Left lung (tissue), 10 donors: ENCODE results near the gene ROGDI. TPM values are rescaled to one million over a fixed set of nuclear protein-coding genes. Genes with fewer than 3 reads are reported as not detected.
"Not testable (repeated sequence)": the region's sequence is repeated elsewhere in the genome, so short reads cannot be mapped to it uniquely, and the experiment has no call there.

ENCODE experiments used
- ATAC-seq: fragments of 200-7000 bp; cut with Tn5 transposase; one replicate; pipeline ENCODE4 v1.9.1; 2020; ENCODE audit warnings: moderate library complexity
- DNase-seq, 4 donors: peaks; one replicate each; pipeline ENCODE4 v3.0.0-alpha.2; 2013 to 2020
- H3K27ac ChIP-seq, 2 donors: fragments of 200-600 bp; sonication (generic) in 1 of 2; one replicate each; pipeline versions ENCODE4 v1.5.0 to v1.8.0; 2020 to 2021
- H3K27me3 ChIP-seq, 2 donors: fragments of 200-600 bp; sonication (generic) in 1 of 2; one replicate each; pipeline versions ENCODE4 v1.5.0 to v1.8.0; 2020 to 2021
- H3K36me3 ChIP-seq, 2 donors: fragments of 200-600 bp; sonication (generic) in 1 of 2; one replicate each; pipeline versions ENCODE4 v1.5.0 to v1.8.0; 2020 to 2021
- H3K4me1 ChIP-seq, 2 donors: fragments of 200-600 bp; one replicate each; pipeline ENCODE4 v1.8.0; 2021
- H3K4me3 ChIP-seq, 2 donors: fragments of 200-600 bp; sonication (generic) in 1 of 2; one replicate each; pipeline versions ENCODE4 v1.5.0 to v1.8.0; 2020 to 2021; ENCODE audit warnings: mild to moderate bottlenecking in 1 of 2
- H3K9me3 ChIP-seq, 2 donors: fragments of 200-600 bp; sonication (generic) in 1 of 2; one replicate each; pipeline versions ENCODE4 v1.5.0 to v1.8.0; 2020 to 2021
- CTCF ChIP-seq, 2 donors: fragments of 200-600 bp; sonication (generic) in 1 of 2; IDR thresholded peaks; one replicate each; pipeline versions ENCODE4 v1.5.0 to v1.8.0; 2021; ENCODE audit warnings: antibody characterized with exemption in 2 of 2
- intact Hi-C, 2 donors: fragments of 100-400 bp; cut with DNase I; formaldehyde crosslinking; loops; one replicate each; pipeline versions ENCODE4 v1.11.2 to v1.14.2; 2022
- polyA plus RNA-seq, 6 donors: library from polyadenylated mRNA; unstranded; fragments of 120-200 nt; gene quantifications; one replicate each; pipeline ENCODE4 v1.2.1, GENCODE V29; 2013; ENCODE audit not compliant: insufficient read length in 6 of 6
- total RNA-seq, 2 donors: library from RNA; stranded (reverse); fragmentation: NEBNext Ultra II Directional; extraction: Animal tissue kit (Norgen Biotek cat#: 25700); gene quantifications; one replicate each; pipeline ENCODE4 v1.2.1, GENCODE V29; 2021
- donor health status: DM: no; HTN: yes; CAD: no.
- donor health status: DM: no; HTN: no; CAD: no.

The ROGDI gene
- total and polyA plus RNA-seq, 8 donors, result 15.7 to 46.4 (median 30.3) TPM

- intact Hi-C loops, result no loop called here
- peak in 1 of 4 donors; percentile 64 for DNase-seq
- Histone ChIP-seq H3K36me3 (no peaks in the 10 kb centered on the region), H3K27ac (no peak overlapping the region), H3K4me1 (no peaks in the 10 kb centered on the region), H3K27me3 (no peaks in the 10 kb centered on the region), H3K4me3 (no peak overlapping the region), H3K9me3 (no peaks in the 10 kb centered on the region)
- TF ChIP-seq CTCF (IDR thresholded peaks at IDR 0.05), result no peak
- peak; percentile 62 for ATAC-seq
Measured at GRCh38 chr16:4788489-4788889, 13.9 kb downstream of the ROGDI start.

- TF ChIP-seq CTCF (IDR thresholded peaks at IDR 0.05), result no peak
- H3K4me1 ChIP-seq, result no peaks in the 10 kb centered on the region
- H3K27ac ChIP-seq, result no peak within 1 kb of the TSS
- H3K36me3 ChIP-seq, result no peaks in the 10 kb centered on the region
- no peaks in the 10 kb centered on the region for H3K9me3 ChIP-seq
- intact Hi-C loops, result no loop called here
- peak in 1 of 4 donors; percentile 43 for DNase-seq
- H3K4me3 ChIP-seq, result no peak within 1 kb of the TSS
- no peaks in the 10 kb centered on the region for H3K27me3 ChIP-seq
- ATAC-seq, result no peak
Measured at GRCh38 chr16:4787627-4788482, 14.6 kb downstream of the ROGDI start, which contains the start of gene SEPTIN12. SEPTIN12 (minus strand) TSS chr16:4788345; CDS start chr16:4787645, 700 bp downstream.

- TF ChIP-seq CTCF (IDR thresholded peaks at IDR 0.05), result no peak
- no peaks in the 10 kb centered on the region for H3K4me1 ChIP-seq
- no peaks in the 10 kb centered on the region for H3K9me3 ChIP-seq
- H3K27ac ChIP-seq, result no peak overlapping the region
- no peaks in the 10 kb centered on the region for H3K27me3 ChIP-seq
- ATAC-seq, result no peak
- H3K4me3 ChIP-seq, result no peak overlapping the region
- intact Hi-C loops, result no loop called here
- DNase-seq, result no peak
- no peaks in the 10 kb centered on the region for H3K36me3 ChIP-seq
Measured at GRCh38 chr16:4787068-4787467, 15.4 kb downstream of the ROGDI start.

- peak in 1 of 4 donors; percentile 57 for DNase-seq
- no peak for TF ChIP-seq CTCF (IDR thresholded peaks at IDR 0.05)
- no peak for ATAC-seq
Measured at GRCh38 chr16:4785758-4786433, 16.5 kb downstream of the ROGDI start.

GRCh38 chr16:4784444-4784987, 17.9 kb downstream of the ROGDI start:
- H3K4me1 ChIP-seq, H3K4me3 ChIP-seq, H3K9me3 ChIP-seq, H3K36me3 ChIP-seq, ATAC-seq, H3K27me3 ChIP-seq, intact Hi-C loops, H3K27ac ChIP-seq: not testable (repeated sequence)
- DNase-seq, result peak in 1 of 4 donors; percentile 37

More at GRCh38 chr16:4785758-4786433, 16.5 kb downstream of the ROGDI start:
- Histone ChIP-seq H3K4me1 (no peaks in the 10 kb centered on the region), H3K9me3 (no peaks in the 10 kb centered on the region), H3K27ac (no peak overlapping the region), H3K36me3 (no peaks in the 10 kb centered on the region), H3K27me3 (no peaks in the 10 kb centered on the region), H3K4me3 (no peak overlapping the region)
- intact Hi-C loops, result no loop called here
